NB4 (cell line): ENCODE measurements around the gene FAR1.

Experiments
- DNase-seq: peaks from one replicate; pipeline ENCODE4 v3.0.0; 2010; ENCODE audit warnings: low read depth
- H3K4me3 ChIP-seq: one replicate; pipeline ENCODE4 v1.5.1; 2011; ENCODE audit warnings: mild to moderate bottlenecking, low read depth, low read length, moderate library complexity
- MYC ChIP-seq: IDR thresholded peaks from 2 replicates; pipeline ENCODE4 v1.6.1; 2011; ENCODE audit warnings: low read depth, low read length
- POLR2A ChIP-seq: IDR thresholded peaks from 2 replicates; pipeline ENCODE4 v1.6.1; 2011; ENCODE audit warnings: mild to moderate bottlenecking; ENCODE audit not compliant: insufficient read length; ENCODE audit errors: extremely low read depth
- TF ChIP-seq, protein P1 (sequence below): IDR thresholded peaks from 2 replicates; pipeline ENCODE4 v1.6.1; 2011; ENCODE audit warnings: low read depth, low read length
- TF ChIP-seq, protein P2 (sequence below): IDR thresholded peaks from one replicate; pipeline ENCODE4 v1.5.1; 2012; ENCODE audit warnings: low read depth, low read length

The FAR1 gene

DNA sequence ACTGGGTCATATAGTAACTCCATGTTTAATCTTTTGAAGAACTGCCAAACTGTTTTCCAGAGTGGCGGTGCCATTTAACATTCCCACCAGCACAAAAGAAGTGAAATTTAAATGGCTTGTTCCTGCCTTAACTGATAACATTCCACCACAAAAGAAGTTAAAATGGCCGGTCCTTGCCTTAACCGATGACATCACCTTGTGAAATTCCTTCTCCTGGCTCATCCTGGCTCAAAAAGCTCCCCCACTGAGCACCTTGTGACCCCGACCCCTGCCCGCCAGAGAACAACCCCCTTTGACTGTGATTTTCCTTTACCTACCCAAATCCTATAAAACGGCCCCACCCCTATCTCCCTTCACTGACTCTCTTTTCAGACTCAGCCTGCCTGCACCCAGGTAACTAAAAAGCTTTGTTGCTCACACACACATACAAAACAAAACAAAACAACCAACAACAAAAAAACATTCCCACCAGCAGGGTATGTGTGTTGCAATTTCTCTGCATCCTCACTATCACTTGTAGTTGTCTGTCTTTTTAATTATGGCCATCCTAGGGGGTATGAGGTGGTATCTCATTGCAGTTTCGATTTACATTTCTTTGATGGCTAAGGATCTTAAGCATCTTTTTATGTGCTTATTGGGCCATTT is 109.0 kb downstream of the FAR1 start:
- TF ChIP-seq, protein P1, sequence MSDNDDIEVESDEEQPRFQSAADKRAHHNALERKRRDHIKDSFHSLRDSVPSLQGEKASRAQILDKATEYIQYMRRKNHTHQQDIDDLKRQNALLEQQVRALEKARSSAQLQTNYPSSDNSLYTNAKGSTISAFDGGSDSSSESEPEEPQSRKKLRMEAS = no peak
- TF ChIP-seq, protein P2, sequence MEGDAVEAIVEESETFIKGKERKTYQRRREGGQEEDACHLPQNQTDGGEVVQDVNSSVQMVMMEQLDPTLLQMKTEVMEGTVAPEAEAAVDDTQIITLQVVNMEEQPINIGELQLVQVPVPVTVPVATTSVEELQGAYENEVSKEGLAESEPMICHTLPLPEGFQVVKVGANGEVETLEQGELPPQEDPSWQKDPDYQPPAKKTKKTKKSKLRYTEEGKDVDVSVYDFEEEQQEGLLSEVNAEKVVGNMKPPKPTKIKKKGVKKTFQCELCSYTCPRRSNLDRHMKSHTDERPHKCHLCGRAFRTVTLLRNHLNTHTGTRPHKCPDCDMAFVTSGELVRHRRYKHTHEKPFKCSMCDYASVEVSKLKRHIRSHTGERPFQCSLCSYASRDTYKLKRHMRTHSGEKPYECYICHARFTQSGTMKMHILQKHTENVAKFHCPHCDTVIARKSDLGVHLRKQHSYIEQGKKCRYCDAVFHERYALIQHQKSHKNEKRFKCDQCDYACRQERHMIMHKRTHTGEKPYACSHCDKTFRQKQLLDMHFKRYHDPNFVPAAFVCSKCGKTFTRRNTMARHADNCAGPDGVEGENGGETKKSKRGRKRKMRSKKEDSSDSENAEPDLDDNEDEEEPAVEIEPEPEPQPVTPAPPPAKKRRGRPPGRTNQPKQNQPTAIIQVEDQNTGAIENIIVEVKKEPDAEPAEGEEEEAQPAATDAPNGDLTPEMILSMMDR = no peak
- TF ChIP-seq POLR2A = no peak
- TF ChIP-seq MYC = no peak
- DNase-seq = no peak
- no peak overlapping the region for H3K4me3 ChIP-seq

DNA sequence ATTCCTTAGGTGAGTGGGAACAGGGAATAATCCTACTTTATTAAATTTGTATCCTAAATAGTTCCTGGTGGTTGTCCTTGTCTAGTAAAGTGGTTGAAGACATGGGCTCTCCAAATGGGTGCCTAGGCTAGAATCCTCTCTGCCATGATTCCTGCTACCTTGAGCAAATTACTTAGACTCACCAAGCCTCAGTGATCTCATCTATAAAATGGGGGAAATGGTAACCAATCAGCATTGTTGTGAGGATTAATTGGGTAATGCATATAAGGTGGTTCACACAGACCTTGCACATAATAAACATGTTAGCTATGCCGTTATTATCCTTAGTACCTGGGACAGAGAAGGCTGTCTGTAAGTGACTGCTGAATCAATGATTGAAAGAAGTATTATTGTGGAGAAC is 109.9 kb downstream of the FAR1 start:
- H3K4me3 ChIP-seq = no peak overlapping the region
- DNase-seq = no peak
- TF ChIP-seq POLR2A (no peak), MYC (no peak)
- TF ChIP-seq, protein P1 = no peak
- TF ChIP-seq, protein P2 = no peak

DNA sequence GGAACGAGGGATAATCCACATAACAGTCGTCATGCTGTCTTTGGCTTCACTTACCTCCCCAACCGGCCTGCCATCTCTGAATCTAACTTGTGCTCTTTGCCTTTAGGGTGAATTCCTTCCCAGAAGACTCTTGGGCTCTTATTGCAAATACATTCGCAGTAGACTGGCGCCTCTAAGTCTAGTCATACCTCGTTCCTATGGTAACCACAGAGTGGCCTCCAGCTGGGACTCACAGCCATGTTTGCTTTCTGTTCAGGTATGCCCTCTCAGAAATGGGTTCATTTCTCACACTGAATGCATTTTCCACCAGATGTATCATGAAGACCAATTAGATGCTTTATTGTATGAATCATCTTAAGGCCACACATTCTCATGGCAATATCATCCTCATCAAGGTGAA is 112.7 kb downstream of the FAR1 start:
- no peak overlapping the region for H3K4me3 ChIP-seq
- DNase-seq = no peak
- no peak for TF ChIP-seq MYC
